Neural cell (in vitro differentiated cells): ENCODE results near the gene CDCA5. TPM values are rescaled to one million over a fixed set of nuclear protein-coding genes. Genes with fewer than 3 reads are reported as not detected.

Source experiments
- H2AFZ ChIP-seq: fragments of 200-600, 300-800 bp; sonication (generic), shearing (Covaris generic); 2 replicates; pipeline ENCODE4 v1.6.0; 2014; ENCODE audit warnings: low read depth, mild to moderate bottlenecking, antibody characterized with exemption, low read length, moderate library complexity
- H3F3A ChIP-seq: fragments of 200-600 bp; shearing (Covaris generic); 2 replicates; pipeline ENCODE4 v1.6.1; 2016; ENCODE audit warnings: mild to moderate bottlenecking, moderate library complexity, mixed read lengths, antibody characterized with exemption, low read length; ENCODE audit not compliant: insufficient read depth, poor library complexity, severe bottlenecking
- H3K27ac ChIP-seq: fragments of 200-600, 300-800 bp; sonication (generic), shearing (Covaris generic); 2 replicates; pipeline ENCODE4 v1.5.1; 2014; ENCODE audit warnings: mild to moderate bottlenecking, low read length, moderate library complexity
- H3K27me3 ChIP-seq: fragments of 300-800, 200-600 bp; sonication (generic), shearing (Covaris generic); 2 replicates; pipeline ENCODE4 v1.6.0; 2014; ENCODE audit warnings: mild to moderate bottlenecking, low read depth, low read length, moderate library complexity; ENCODE audit not compliant: insufficient read depth
- H3K36me3 ChIP-seq: fragments of 300-800, 200-600 bp; sonication (generic), shearing (Covaris generic); 2 replicates; pipeline ENCODE4 v1.5.1; 2014; ENCODE audit warnings: mild to moderate bottlenecking, antibody characterized with exemption, low read length, moderate library complexity; ENCODE audit not compliant: insufficient read depth
- H3K4me2 ChIP-seq: fragments of 300-800, 200-600 bp; sonication (generic), shearing (Covaris generic); 2 replicates; pipeline ENCODE4 v1.6.0; 2014; ENCODE audit warnings: mild to moderate bottlenecking, low read length
- H3K4me3 ChIP-seq: fragments of 300-800, 200-600 bp; sonication (generic), shearing (Covaris generic); 2 replicates; pipeline ENCODE4 v1.5.1; 2014; ENCODE audit warnings: mild to moderate bottlenecking, low read length, moderate library complexity
- H3K79me2 ChIP-seq: fragments of 200-600 bp; shearing (Covaris generic); replicated peaks from 2 replicates; pipeline ENCODE4 v1.6.0; 2014; ENCODE audit warnings: mild to moderate bottlenecking, low read length, moderate library complexity; ENCODE audit not compliant: insufficient read depth
- H3K9ac ChIP-seq: fragments of 300-800, 200-600 bp; sonication (generic), shearing (Covaris generic); 2 replicates; pipeline ENCODE4 v1.6.1; 2016; ENCODE audit warnings: mild to moderate bottlenecking, low read length, mixed read lengths
- H3K9me2 ChIP-seq: fragments of 200-600 bp; shearing (Covaris generic); 2 replicates; pipeline ENCODE4 v1.6.1; 2016; ENCODE audit warnings: mild to moderate bottlenecking, low read length, mixed read lengths; ENCODE audit not compliant: insufficient read depth
- H3K9me3 ChIP-seq: fragments of 200-600, 300-800 bp; sonication (generic), shearing (Covaris generic); 2 replicates; pipeline ENCODE4 v1.6.1; 2016; ENCODE audit warnings: mild to moderate bottlenecking, mixed run types, low read length, moderate library complexity, mixed read lengths
- H4K20me1 ChIP-seq: fragments of 200-600 bp; shearing (Covaris generic); 2 replicates; pipeline ENCODE4 v1.6.1; 2016; ENCODE audit warnings: mild to moderate bottlenecking, mixed run types; ENCODE audit not compliant: insufficient read depth
- EP300 ChIP-seq: fragments of 450-650 bp; conservative IDR thresholded peaks from 2 replicates; pipeline ENCODE4 v1.6.1; 2014; ENCODE audit warnings: antibody characterized with exemption, mild to moderate bottlenecking, moderate library complexity; ENCODE audit not compliant: poor library complexity, severe bottlenecking
- EZH2 ChIP-seq: fragments of 200-600, 300-800 bp; shearing (Covaris generic), sonication (generic); IDR thresholded peaks from 2 replicates; pipeline ENCODE4 v1.6.1; 2014; ENCODE audit warnings: antibody characterized with exemption, low read length, borderline replicate concordance, mild to moderate bottlenecking; ENCODE audit not compliant: insufficient read depth, poor library complexity, severe bottlenecking
- MXI1 ChIP-seq: fragments of 450-650 bp; conservative IDR thresholded peaks from 2 replicates; pipeline ENCODE4 v1.6.1; 2014; ENCODE audit warnings: antibody characterized with exemption, mild to moderate bottlenecking; ENCODE audit not compliant: poor library complexity, severe bottlenecking
- POLR2AphosphoS5 ChIP-seq: IDR thresholded peaks from 2 replicates; pipeline ENCODE4 v1.6.1; 2012
- RAD21 ChIP-seq: fragments of 450-650 bp; conservative IDR thresholded peaks from 2 replicates; pipeline ENCODE4 v1.6.1; 2014; ENCODE audit warnings: antibody characterized with exemption, mild to moderate bottlenecking, moderate library complexity
- SMC3 ChIP-seq: fragments of 450-650 bp; conservative IDR thresholded peaks from 2 replicates; pipeline ENCODE4 v1.6.1; 2014; ENCODE audit warnings: antibody characterized with exemption, mild to moderate bottlenecking, moderate library complexity; ENCODE audit not compliant: poor library complexity
- TAF1 ChIP-seq: IDR thresholded peaks from 2 replicates; pipeline ENCODE4 v1.6.1; 2012; ENCODE audit warnings: low read depth
- polyA plus RNA-seq: library from polyadenylated mRNA; depleted of rRNA; stranded (reverse); fragments of >200 nt; gene quantifications from 2 replicates; pipeline ENCODE4 v1.2.3, GENCODE V29; 2014
- TF ChIP-seq, protein P1 (sequence below): IDR thresholded peaks from 2 replicates; pipeline ENCODE4 v1.6.1; 2012; ENCODE audit warnings: borderline replicate concordance
- TF ChIP-seq, protein P2 (sequence below): fragments of 450-650 bp; IDR thresholded peaks from 2 replicates; pipeline ENCODE4 v1.5.1; 2014; ENCODE audit warnings: antibody characterized with exemption, mild to moderate bottlenecking, moderate library complexity; ENCODE audit not compliant: poor library complexity, severe bottlenecking

The CDCA5 gene
- polyA plus RNA-seq, 1 donor from 2014 or later, result 2.3 TPM

DNA sequence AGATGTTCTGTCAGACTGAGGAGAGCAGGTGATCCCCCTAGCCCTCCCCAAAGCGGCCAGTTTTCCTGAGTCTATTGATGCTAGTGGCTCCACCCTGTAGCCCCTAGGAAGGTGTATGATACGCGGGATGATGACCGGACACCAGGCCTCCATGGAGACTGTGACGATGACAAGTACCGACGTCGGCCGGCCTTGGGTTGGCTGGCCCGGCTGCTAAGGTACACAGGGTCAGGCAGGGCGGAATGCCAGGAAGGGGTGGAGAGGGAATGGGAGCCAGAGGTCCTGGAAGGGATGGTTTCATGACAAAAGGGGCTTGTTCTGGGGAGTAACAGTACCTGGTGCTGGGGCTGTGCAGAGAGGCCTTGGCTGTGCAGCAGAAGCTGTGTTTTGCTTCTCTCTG lies 3.4 kb upstream of the CDCA5 start:
- no peak overlapping the region for H3K27ac ChIP-seq
- no peaks in the 10 kb centered on the region for H3F3A ChIP-seq
- H3K79me2 ChIP-seq, result peaks cover 23% of the 10 kb centered on the region
- H3K36me3 ChIP-seq, result no peaks in the 10 kb centered on the region
- H3K4me2 ChIP-seq, result no peak overlapping the region
- H3K4me3 ChIP-seq, result no peak overlapping the region
- H3K27me3 ChIP-seq, result no peaks in the 10 kb centered on the region
- no peaks in the 10 kb centered on the region for H4K20me1 ChIP-seq
- no peaks in the 10 kb centered on the region for H3K9me2 ChIP-seq
- no peak overlapping the region for H2AFZ ChIP-seq
- H3K9me3 ChIP-seq, result no peaks in the 10 kb centered on the region
- TF ChIP-seq SMC3 (no peak), EP300 (no peak), EZH2 (no peak), TAF1 (no peak), POLR2AphosphoS5 (no peak), MXI1 (no peak), RAD21 (no peak)
- TF ChIP-seq, protein P1, sequence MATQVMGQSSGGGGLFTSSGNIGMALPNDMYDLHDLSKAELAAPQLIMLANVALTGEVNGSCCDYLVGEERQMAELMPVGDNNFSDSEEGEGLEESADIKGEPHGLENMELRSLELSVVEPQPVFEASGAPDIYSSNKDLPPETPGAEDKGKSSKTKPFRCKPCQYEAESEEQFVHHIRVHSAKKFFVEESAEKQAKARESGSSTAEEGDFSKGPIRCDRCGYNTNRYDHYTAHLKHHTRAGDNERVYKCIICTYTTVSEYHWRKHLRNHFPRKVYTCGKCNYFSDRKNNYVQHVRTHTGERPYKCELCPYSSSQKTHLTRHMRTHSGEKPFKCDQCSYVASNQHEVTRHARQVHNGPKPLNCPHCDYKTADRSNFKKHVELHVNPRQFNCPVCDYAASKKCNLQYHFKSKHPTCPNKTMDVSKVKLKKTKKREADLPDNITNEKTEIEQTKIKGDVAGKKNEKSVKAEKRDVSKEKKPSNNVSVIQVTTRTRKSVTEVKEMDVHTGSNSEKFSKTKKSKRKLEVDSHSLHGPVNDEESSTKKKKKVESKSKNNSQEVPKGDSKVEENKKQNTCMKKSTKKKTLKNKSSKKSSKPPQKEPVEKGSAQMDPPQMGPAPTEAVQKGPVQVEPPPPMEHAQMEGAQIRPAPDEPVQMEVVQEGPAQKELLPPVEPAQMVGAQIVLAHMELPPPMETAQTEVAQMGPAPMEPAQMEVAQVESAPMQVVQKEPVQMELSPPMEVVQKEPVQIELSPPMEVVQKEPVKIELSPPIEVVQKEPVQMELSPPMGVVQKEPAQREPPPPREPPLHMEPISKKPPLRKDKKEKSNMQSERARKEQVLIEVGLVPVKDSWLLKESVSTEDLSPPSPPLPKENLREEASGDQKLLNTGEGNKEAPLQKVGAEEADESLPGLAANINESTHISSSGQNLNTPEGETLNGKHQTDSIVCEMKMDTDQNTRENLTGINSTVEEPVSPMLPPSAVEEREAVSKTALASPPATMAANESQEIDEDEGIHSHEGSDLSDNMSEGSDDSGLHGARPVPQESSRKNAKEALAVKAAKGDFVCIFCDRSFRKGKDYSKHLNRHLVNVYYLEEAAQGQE, result no peak
- TF ChIP-seq, protein P2, sequence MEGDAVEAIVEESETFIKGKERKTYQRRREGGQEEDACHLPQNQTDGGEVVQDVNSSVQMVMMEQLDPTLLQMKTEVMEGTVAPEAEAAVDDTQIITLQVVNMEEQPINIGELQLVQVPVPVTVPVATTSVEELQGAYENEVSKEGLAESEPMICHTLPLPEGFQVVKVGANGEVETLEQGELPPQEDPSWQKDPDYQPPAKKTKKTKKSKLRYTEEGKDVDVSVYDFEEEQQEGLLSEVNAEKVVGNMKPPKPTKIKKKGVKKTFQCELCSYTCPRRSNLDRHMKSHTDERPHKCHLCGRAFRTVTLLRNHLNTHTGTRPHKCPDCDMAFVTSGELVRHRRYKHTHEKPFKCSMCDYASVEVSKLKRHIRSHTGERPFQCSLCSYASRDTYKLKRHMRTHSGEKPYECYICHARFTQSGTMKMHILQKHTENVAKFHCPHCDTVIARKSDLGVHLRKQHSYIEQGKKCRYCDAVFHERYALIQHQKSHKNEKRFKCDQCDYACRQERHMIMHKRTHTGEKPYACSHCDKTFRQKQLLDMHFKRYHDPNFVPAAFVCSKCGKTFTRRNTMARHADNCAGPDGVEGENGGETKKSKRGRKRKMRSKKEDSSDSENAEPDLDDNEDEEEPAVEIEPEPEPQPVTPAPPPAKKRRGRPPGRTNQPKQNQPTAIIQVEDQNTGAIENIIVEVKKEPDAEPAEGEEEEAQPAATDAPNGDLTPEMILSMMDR, result no peak
- H3K9ac ChIP-seq, result no peak overlapping the region

DNA sequence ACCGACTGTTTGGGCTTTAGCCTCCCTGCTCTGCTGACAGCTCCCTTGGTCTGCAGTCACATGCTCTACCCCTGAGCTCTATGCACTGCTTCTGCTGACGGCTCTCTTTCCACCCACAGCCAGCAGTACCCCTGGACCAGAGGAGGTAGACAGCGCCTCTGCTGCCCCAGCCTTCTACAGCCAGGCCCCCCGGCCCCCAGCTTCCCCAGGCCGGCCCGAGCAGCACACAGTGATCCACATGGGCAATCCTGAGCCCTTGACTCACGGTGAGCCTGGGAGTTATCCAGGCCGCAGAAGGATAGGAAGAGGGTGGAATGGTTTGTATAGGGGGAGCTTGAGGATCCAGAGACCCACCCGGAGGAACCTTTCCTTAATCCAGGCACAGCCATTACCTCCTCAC lies 3.0 kb upstream of the CDCA5 start:
- no peaks in the 10 kb centered on the region for H3K36me3 ChIP-seq
- no peak overlapping the region for H3K4me3 ChIP-seq
- TF ChIP-seq EZH2 (no peak), MXI1 (no peak), RAD21 (no peak), SMC3 (no peak), EP300 (no peak), POLR2AphosphoS5 (no peak), TAF1 (no peak)
- TF ChIP-seq, protein P1, result no peak
- TF ChIP-seq, protein P2, result no peak
- H3K9ac ChIP-seq, result no peak overlapping the region
- H3K79me2 ChIP-seq, result peaks cover 23% of the 10 kb centered on the region
- H3K4me2 ChIP-seq, result no peak overlapping the region
- no peaks in the 10 kb centered on the region for H3K9me2 ChIP-seq
- no peaks in the 10 kb centered on the region for H3F3A ChIP-seq
- H3K27me3 ChIP-seq, result no peaks in the 10 kb centered on the region
- H2AFZ ChIP-seq, result no peak overlapping the region
- H3K27ac ChIP-seq, result no peak overlapping the region
- no peaks in the 10 kb centered on the region for H4K20me1 ChIP-seq
- no peaks in the 10 kb centered on the region for H3K9me3 ChIP-seq
